ENCODE measurements around the gene FAM171A1.
"Not testable (repeated sequence)": the region's sequence is repeated elsewhere in the genome, so short reads cannot be mapped to it uniquely, and the experiment has no call there.

The FAM171A1 gene

DNA sequence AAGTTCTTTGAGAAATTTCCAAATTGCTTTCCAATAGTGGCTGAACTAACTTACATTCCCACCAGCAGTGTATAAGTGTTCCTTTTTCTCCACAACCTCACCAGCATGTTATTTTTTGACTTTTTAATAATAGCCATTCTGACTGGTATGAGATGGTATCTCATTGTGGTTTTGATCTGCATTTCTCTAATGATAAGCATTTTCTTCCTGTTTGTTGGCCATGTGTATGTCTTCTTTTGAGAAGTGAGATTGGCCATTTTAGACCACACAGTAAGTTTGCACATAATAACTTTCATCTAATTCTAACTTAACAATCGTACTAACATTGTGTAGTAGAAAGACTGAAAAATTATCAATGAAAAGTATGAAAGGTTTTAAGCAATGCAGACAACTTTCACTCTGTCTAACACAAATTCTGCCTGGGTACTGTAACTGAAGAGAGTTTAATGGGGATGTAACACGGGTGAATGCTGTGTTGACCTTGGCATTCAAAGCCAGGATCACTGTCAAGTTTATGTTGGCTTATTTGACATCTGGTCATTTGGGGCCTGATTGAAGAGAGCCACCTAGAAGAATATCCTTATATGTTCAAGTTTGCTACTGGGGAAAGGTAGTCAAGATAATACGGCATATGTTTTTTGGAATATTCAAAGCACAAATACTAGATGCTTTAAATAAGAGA, 50.4 kb downstream of the FAM171A1 start:
- DNase-seq = no peak

DNA sequence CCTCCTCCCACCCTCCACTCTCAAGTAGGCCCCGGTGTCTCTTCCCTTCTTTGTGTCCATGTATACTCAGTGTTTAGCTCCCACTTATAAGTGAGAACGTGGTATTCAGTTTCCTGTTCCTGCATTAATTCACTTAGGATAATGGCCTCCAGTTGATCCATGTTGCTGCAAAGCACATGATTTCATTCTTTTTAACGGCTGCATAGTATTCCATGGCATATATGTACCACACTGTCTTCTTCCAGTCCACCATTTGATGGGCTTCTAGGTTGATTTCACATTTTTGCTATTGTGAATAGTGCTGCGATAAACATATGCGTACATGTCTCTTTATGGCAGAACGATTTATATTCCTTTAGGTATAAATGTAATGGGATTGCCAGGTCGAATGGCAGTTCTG, 51.0 kb downstream of the FAM171A1 start:
- no peak for DNase-seq

DNA sequence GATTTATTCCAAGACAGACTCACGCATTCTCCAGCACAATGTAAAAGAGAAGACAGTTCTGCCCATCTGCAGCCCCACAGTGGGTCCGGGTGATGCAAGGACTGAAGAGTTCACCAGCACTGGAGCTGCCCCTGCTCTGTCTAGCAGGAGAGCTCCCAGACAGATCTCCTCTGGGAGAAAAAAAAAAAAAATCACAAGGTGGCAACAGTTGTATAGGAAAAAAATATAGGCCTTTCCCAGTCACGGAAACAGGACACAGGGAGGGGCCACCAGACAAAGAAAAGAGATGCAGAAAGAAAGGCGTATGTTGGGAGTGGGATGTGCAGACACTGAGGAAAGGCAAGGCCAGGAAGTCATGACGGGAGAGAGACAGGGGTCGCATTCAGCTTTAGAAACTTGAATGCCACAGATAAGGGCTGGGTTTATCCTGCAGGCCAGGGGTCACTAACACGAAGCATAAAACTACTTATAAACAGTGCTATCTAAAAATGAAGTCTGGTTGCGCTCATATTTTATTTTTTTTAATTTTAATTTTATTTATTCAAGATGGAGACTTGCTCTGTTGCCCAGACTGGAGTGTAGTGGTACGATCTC, 54.1 kb downstream of the FAM171A1 start:
- DNase-seq = no peak

GRCh38 chr10:15316145-15316544, 54.9 kb downstream of the FAM171A1 start:
- no peak for DNase-seq

GRCh38 chr10:15315286-15315685, 55.8 kb downstream of the FAM171A1 start:
- no peak for DNase-seq

GRCh38 chr10:15314482-15315045, 56.5 kb downstream of the FAM171A1 start:
- DNase-seq = no peak

- peak in 40 of 56 donors; percentile 5 to 78 (median 38) for DNase-seq
Measured at GRCh38 chr10:15313843-15314242, 57.2 kb downstream of the FAM171A1 start.

DNA sequence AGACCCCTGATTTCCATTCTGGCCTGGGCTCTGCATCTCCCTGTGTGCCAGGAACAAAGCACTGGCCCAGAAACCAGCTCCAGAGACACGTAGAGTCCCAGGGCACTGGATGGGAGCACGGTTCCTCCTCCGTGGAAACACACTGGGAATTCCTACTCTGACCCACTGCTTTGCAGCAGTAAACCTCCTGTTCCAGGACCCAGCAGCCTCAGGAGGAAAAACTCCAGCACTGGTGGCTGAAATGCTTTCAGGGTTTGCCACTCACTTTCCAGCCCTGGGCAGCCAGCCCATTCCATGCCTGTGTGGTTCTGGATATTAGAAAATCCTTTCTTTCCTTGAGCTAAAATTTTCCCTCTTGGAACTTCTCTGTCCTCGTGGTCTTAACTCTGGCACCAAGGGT, 58.0 kb downstream of the FAM171A1 start:
- DNase-seq = peak in 47 of 56 donors; percentile 12 to 82 (median 50)

GRCh38 chr10:15311569-15312280, 59.4 kb downstream of the FAM171A1 start:
- no peak for DNase-seq

DNA sequence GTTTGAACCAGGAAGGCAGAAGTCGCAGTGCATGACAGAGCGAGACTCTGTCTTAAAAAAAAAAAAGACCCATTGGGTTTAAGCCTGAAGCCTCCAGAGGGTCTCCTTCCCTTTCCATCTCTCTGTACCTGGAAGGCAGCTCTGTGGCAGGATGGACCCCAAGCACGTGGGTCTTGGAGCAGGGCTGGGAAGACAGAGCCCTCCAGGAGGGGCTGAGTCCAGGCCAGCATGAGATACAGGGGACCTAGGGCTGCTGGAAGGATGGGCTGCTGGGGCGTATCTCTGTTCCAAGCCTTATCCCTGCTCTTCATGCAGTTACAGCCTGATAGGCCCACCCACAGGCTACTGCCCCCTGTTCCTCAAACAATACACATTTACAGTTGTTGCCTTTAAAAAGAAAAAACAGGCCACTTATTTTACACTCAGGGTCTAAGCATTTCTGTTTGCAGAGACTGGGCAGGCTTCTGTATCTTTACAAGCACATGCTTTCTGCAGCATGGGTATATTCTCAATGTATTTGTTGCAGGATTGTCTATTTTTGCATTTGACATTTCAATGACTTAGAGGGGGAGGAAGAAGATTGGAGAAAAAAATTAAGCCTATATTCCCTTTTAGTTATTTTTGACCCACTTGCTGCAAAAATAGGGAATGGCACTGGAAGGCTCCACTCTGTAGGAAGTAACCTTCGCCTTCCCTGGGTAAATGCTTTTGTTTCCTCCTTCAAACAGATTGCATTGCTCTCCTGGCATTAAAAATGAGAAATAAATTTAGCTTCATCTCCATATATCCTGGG, 60.1 kb downstream of the FAM171A1 start:
- no peak for DNase-seq

- no peak for DNase-seq
Measured at GRCh38 chr10:15309221-15309620, 61.9 kb downstream of the FAM171A1 start.

- DNase-seq = no peak
Measured at GRCh38 chr10:15306735-15307280, 64.3 kb downstream of the FAM171A1 start.

DNA sequence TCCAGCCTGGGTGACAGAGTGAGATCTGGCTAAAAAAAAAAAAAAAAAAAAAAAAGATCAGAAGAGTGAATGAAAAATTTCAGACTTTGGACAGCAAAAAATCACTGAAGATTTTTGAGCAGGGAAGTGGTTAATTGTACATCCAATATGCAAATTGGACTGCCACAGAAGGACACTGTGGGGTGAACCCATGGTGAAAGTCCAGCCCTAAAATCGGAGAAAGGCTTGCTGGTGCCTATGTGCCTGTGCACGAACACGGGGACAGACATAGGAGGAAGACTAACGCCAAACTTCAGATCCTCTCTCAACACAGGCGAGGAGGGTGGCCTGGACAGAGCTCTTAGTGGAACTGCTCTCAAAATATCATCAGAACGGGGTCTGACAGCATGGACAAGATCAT, 65.5 kb downstream of the FAM171A1 start:
- no peak for DNase-seq

DNA sequence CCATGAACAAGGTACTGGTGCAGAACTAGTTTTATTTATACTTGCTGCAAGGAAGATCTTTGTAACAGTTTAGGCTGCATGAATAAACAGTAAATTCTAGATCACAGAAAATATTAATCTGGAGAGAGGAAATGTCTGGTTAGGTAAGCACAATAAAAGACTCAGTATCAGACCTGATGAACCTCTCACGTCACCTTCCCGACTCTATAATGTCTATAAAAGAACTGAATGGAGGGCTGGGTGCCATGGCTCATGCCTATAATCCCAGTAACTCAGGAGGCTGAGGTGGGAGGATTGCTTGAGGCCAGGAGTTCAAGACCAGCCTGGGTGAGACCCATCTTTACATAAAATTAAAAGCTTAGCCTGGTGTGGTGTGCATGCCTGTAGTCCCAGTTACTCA, 65.9 kb downstream of the FAM171A1 start:
- DNase-seq = no peak

DNA sequence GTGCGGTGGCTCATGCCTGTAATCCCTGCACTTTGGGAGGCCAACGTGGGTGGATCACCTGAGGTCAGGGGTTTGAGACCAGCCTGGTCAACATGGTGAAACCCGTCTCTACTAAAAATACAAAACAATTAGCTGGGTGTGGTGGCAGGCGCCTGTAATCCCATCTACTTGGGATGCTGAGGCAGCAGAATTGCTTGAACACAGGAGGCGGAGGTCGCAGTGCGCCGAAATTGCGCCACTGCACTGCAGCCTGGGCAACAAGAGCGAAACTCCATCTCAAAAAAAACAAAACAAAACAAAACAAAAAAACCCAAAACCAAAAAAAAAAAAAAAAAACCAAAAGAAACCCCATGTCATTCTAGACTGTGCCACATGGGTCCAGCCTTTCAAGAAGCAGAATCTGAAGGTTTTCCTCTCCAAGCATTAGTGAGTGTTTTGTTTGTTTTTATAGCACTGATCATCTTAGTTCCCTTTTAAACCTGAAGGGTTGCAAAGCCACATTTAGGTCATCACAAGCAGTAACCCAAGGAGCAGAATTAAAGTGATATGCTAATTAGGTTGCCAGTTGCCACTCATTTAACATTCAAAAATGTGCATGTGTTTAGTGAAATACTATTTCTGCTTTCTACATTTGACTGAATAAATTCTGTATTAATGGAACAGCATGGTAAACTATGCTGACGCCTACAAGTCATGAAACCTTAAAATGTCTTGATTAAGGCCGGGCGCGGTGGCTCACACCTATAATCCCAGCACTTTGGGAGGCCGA, 68.7 kb downstream of the FAM171A1 start:
- not testable (repeated sequence) for DNase-seq

- DNase-seq = peak in 5 of 56 donors; percentile 13 to 30 (median 19)
Measured at GRCh38 chr10:15300697-15301096, 70.4 kb downstream of the FAM171A1 start.

GRCh38 chr10:15300145-15300544, 70.9 kb downstream of the FAM171A1 start:
- no peak for DNase-seq

- no peak for DNase-seq
Measured at GRCh38 chr10:15296701-15297100, 74.4 kb downstream of the FAM171A1 start.

- DNase-seq = peak in 26 of 56 donors; percentile 13 to 75 (median 38)
Measured at GRCh38 chr10:15295537-15296325, 75.4 kb downstream of the FAM171A1 start.
